Gastroesophageal sphincter (tissue), 2 donors: ENCODE measurements around the gene KCNB1.

ENCODE experiments used
- EP300 ChIP-seq: sonication (generic); formaldehyde crosslinking; IDR thresholded peaks from one replicate; pipeline ENCODE4 v1.6.1; 2017; ENCODE audit warnings: antibody characterized with exemption, mild to moderate bottlenecking
- POLR2A ChIP-seq, 2 donors: fragments of 450-650 bp; IDR thresholded peaks; one replicate each; pipeline ENCODE4 v1.6.1; 2017; ENCODE audit warnings: antibody characterized with exemption in 2 of 2, mild to moderate bottlenecking in 2 of 2, moderate library complexity in 1 of 2

DNA sequence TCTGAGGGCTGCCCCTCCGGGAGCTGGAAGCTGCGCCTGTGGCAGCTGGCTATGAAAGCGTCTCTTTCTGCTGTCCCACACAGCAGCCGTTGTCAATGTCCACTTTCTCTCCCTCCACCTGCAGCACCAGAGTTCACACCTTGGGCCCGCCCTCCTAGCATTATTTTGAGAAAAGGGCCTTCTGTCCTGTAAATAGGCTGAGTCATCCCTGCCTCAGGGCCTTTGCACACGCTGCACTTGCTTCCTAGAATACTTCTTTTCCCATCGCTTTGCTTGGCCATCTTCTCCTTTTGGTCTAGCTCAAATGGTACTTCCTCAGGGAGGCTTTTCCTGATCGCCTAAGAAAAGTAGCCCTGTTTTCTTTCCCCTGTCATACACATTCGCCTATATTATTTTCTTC is 135.3 kb downstream of the KCNB1 start:
- no peak for TF ChIP-seq POLR2A (IDR thresholded peaks at IDR 0.05)
- TF ChIP-seq EP300: no peak
